Muscle of leg (tissue), 11 donors: ENCODE results near the gene GCGR. TPM values are rescaled to one million over a fixed set of nuclear protein-coding genes. Genes with fewer than 3 reads are reported as not detected.

Experiments
- DNase-seq: peaks from one replicate; pipeline ENCODE4 v3.0.0; 2013
- H3K27ac ChIP-seq: one replicate; pipeline ENCODE4 v1.5.1; 2013; ENCODE audit warnings: mild to moderate bottlenecking, low read length, control low read depth
- H3K27me3 ChIP-seq: one replicate; pipeline ENCODE4 v1.6.1; 2013; ENCODE audit warnings: low read length; ENCODE audit not compliant: control insufficient read depth, insufficient read depth
- H3K36me3 ChIP-seq: one replicate; pipeline ENCODE4 v1.6.1; 2013; ENCODE audit warnings: low read length; ENCODE audit not compliant: control insufficient read depth, insufficient read depth
- H3K4me1 ChIP-seq: one replicate; pipeline ENCODE4 v1.6.1; 2013; ENCODE audit warnings: low read length; ENCODE audit not compliant: control insufficient read depth, insufficient read depth
- H3K4me3 ChIP-seq: one replicate; pipeline ENCODE4 v1.5.1; 2013; ENCODE audit warnings: low read length, control low read depth
- H3K9me3 ChIP-seq: replicated peaks from 2 replicates; pipeline ENCODE4 v1.6.1; 2013; ENCODE audit warnings: low read depth, low read length; ENCODE audit not compliant: control insufficient read depth
- WGBS: methylation state at CpG from one replicate; pipeline ENCODE4 v1.1.5; 2013; ENCODE audit warnings: missing lambda C conversion rate; ENCODE audit not compliant: insufficient coverage; 5-methylcytosine and 5-hydroxymethylcytosine counted together
- polyA plus RNA-seq, 8 donors: library from polyadenylated mRNA; unstranded; fragments of 120-200 nt; gene quantifications; one replicate each; pipeline versions ENCODE4 v1.2.1 to v1.2.3, GENCODE V29; 2013; ENCODE audit warnings: inconsistent platforms in 1 of 8, low replicate concordance in 1 of 8; ENCODE audit not compliant: insufficient read length in 8 of 8, insufficient read depth in 1 of 8
- total RNA-seq: library from RNA; stranded (reverse); fragments of 120-200 nt; gene quantifications from one replicate; pipeline ENCODE4 v1.2.4, GENCODE V29; 2013

The GCGR gene
- total and polyA plus RNA-seq, 9 donors, result 0.10 to 0.21 (median 0.18) TPM; not detected in 5

GRCh38 chr17:81822312-81822637 is 18.3 kb downstream of the GCGR start:
- H3K36me3 ChIP-seq, result peaks cover 40% of the 10 kb centered on the region
- no peak overlapping the region for H3K4me3 ChIP-seq
- H3K27me3 ChIP-seq, result peaks cover 6% of the 10 kb centered on the region
- no peak for DNase-seq
- peaks cover 17% of the 10 kb centered on the region for H3K4me1 ChIP-seq
- H3K27ac ChIP-seq, result peak overlapping the region; percentile 71
- H3K9me3 ChIP-seq, result no peaks in the 10 kb centered on the region
- WGBS, result 69% methylated on average over 7 of the region's 8 CpGs

DNA sequence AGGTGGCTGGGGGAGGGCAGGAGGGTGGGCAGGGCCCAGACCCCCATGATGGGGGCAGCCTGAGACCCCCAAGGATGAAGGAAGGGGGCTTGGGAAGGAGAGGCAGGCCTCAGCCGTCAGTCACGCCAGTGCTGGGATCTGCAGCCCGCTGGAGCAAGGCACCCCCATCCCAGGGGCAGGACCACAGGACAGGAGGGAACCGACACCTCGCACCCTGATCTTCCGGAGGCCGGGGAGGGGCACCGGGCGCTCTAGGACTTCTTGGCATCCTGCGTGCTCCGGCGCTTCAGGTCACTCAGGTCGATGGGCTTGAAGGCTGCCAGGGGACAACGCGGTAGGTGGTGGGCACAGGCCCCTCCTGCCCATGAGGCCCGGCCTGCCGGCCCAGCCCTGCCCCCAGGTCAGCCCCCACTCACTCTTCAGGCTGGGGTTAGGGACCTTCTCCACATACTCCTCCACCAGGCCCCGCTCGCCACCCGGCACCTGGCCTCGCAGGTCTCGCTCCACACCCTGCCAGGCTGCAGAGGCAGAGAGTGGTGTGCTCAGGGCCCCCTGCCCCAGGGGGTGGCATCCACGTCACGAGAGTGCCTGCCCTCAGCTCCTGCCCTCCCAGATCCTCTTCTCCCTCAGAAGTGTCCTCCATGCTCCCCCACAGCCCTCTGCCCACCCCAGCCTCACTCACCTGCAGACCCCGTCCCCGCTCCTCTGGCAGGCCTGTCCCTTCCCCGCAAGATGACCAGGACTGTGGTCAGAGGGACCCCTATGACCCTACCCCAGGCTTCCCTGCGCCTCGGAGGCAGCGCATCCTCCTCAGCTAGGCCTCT is 19.3 kb downstream of the GCGR start:
- WGBS, result 90% methylated on average over 25 of the region's 30 CpGs

DNA sequence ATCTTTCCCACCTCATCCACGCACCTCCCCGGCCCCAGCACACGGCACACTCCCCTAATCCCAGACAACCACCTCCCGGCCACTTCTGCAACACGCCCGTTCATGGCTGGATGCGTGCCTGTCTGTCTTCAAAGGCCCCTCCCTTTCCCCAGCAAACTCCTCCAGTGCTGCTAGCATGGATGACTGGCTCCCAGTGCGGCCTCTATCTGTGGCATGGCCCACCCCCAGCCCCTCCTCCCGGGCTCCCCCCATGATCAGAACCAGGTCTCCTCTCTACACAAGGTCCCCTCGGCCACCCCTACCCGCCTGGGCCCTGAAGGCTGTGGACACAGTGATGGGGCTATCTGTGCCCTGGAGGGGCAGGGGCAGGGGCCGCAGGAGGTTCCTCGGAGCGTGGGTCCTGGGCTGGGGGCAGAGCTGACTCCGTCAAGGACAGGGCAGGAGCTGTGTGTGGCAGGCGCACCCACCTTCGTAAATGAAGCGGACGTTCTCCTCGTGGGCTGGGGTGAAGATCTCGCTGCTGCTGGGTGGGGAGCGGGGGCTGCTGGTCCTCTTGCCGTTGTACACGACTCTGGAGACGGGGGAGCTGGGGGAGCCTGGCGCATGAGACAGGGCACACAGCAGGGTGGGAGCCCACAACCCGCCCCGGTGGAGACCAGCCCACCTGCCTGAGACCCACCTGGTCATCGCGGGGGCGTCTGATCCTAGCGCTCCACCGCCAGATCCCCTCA is 20.0 kb downstream of the GCGR start:
- H3K4me3 ChIP-seq, result no peak overlapping the region
- no peak for DNase-seq
- WGBS, result 90% methylated on average over 32 of the region's 33 CpGs
- H3K27me3 ChIP-seq, result no peaks in the 10 kb centered on the region
- H3K27ac ChIP-seq, result no peak overlapping the region
- H3K4me1 ChIP-seq, result peaks cover 25% of the 10 kb centered on the region
- no peaks in the 10 kb centered on the region for H3K9me3 ChIP-seq
- peaks cover 46% of the 10 kb centered on the region for H3K36me3 ChIP-seq

More for the DNA sequence above, 19.3 kb downstream of the GCGR start:
- no peaks in the 10 kb centered on the region for H3K27me3 ChIP-seq
- H3K9me3 ChIP-seq, result no peaks in the 10 kb centered on the region
- no peak for DNase-seq
- peaks cover 40% of the 10 kb centered on the region for H3K36me3 ChIP-seq
- peaks cover 18% of the 10 kb centered on the region for H3K4me1 ChIP-seq
- H3K27ac ChIP-seq, result no peak overlapping the region
- H3K4me3 ChIP-seq, result no peak overlapping the region

- WGBS, result 78% methylated on average over 10 of the region's 11 CpGs
- H3K36me3 ChIP-seq, result peaks cover 46% of the 10 kb centered on the region
- H3K9me3 ChIP-seq, result no peaks in the 10 kb centered on the region
- H3K4me1 ChIP-seq, result peaks cover 25% of the 10 kb centered on the region
- H3K4me3 ChIP-seq, result no peak overlapping the region
- H3K27ac ChIP-seq, result no peak overlapping the region
- no peak for DNase-seq
- H3K27me3 ChIP-seq, result no peaks in the 10 kb centered on the region
These were observed 20.6 kb downstream of the GCGR start for GRCh38 chr17:81824595-81824994.

GRCh38 chr17:81825841-81826466 is 22.0 kb downstream of the GCGR start:
- no peak for DNase-seq
- Histone ChIP-seq H3K27ac (no peak overlapping the region), H3K9me3 (no peaks in the 10 kb centered on the region), H3K36me3 (peaks cover 50% of the 10 kb centered on the region), H3K4me3 (no peak overlapping the region), H3K4me1 (peaks cover 25% of the 10 kb centered on the region), H3K27me3 (no peaks in the 10 kb centered on the region)
- WGBS, result 70% methylated on average over 9 of the region's 11 CpGs

DNA sequence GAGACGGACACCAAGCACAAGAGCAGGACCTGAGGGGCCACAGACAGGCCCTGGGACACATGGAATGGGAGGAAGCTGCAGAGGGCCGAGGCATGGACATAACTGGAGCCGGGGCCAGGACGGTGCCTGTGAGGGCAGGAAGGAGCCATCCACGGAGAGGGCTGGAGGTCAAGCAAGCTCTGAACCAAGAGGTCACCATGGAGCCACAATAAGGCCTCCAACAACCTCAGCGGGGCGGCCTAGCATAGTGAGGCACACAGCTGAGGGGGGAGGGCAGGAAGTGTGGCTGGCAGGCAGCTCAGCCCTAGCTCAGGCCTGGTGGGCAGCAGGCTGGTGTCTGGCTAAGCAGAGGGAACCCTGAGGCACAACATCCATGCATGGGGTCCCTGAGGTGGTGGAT is 24.7 kb downstream of the GCGR start:
- no peak for DNase-seq
- H3K36me3 ChIP-seq, result peaks cover 27% of the 10 kb centered on the region
- 73% methylated on average over 5 of the region's 7 CpGs for WGBS
- H3K27ac ChIP-seq, result no peak overlapping the region
- no peaks in the 10 kb centered on the region for H3K27me3 ChIP-seq
- H3K9me3 ChIP-seq, result no peaks in the 10 kb centered on the region
- H3K4me1 ChIP-seq, result peaks cover 26% of the 10 kb centered on the region
- no peak overlapping the region for H3K4me3 ChIP-seq

GRCh38 chr17:81829858-81830257 is 25.9 kb downstream of the GCGR start:
- Histone ChIP-seq H3K9me3 (no peaks in the 10 kb centered on the region), H3K27me3 (no peaks in the 10 kb centered on the region), H3K27ac (no peak overlapping the region)

DNA sequence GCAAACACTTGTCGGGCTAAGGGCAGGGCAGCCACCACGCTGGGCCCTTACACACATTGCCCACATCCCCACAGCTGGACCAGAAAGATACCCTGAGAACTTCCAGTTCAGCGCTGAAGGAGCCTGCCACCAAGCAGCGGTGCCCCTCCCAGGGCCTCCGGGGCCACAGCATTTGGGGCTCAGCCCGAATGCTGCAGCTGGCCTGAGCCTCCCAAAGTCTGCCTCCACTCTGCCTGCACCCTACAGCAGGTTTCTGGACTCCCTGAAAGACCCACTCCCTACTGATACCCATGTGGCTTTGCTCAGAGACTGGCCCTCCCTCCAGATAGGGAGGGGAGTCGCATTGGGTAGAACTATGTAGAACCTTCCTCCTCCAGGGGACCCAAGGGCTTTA is 27.6 kb downstream of the GCGR start:
- H3K27me3 ChIP-seq, result no peaks in the 10 kb centered on the region
- no peak for DNase-seq
- peak overlapping the region; percentile 89 for H3K27ac ChIP-seq
- H3K36me3 ChIP-seq, result peaks cover 10% of the 10 kb centered on the region
- peaks cover 34% of the 10 kb centered on the region for H3K4me1 ChIP-seq
- H3K9me3 ChIP-seq, result no peaks in the 10 kb centered on the region
- 94% methylated on average over 3 of the region's 7 CpGs for WGBS
- H3K4me3 ChIP-seq, result peak overlapping the region; percentile 88

More at GRCh38 chr17:81829858-81830257, 25.9 kb downstream of the GCGR start:
- Histone ChIP-seq H3K4me1 (peaks cover 34% of the 10 kb centered on the region), H3K36me3 (peaks cover 16% of the 10 kb centered on the region), H3K4me3 (no peak overlapping the region)
- 83% methylated on average over 6 of the region's 6 CpGs for WGBS
- no peak for DNase-seq

GRCh38 chr17:81831957-81832607 is 28.1 kb downstream of the GCGR start:
- Histone ChIP-seq H3K36me3 (peaks cover 10% of the 10 kb centered on the region), H3K4me3 (peak overlapping the region; percentile 88), H3K4me1 (peaks cover 34% of the 10 kb centered on the region), H3K27ac (peak overlapping the region; percentile 89), H3K27me3 (no peaks in the 10 kb centered on the region), H3K9me3 (no peaks in the 10 kb centered on the region)
- WGBS, result 27% methylated on average over 15 of the region's 18 CpGs
- peak; percentile 39 for DNase-seq
